ENCODE measurements around the gene ITPRIPL1. TPM values are rescaled to one million over a fixed set of nuclear protein-coding genes. Genes with fewer than 3 reads are reported as not detected.

The ITPRIPL1 gene
- total and polyA plus RNA-seq, 10 donors, result 0.80 to 6.6 (median 3.6) TPM

- Histone ChIP-seq H3K4me1 (peaks cover 0 to 21% (median 12%) of the 10 kb centered on the region in 6 donors), H3K36me3 (peaks cover 0 to 96% (median 0%) of the 10 kb centered on the region in 6 donors), H3K4me3 (no peak overlapping the region), H3K27ac (peak overlapping the region in 7 of 8 donors; percentile 16 to 76 (median 58)), H3K9me3 (no peaks in the 10 kb centered on the region), H3K27me3 (replicated peaks in 1 of 7) (no peaks in the 10 kb centered on the region)
- no peak for TF ChIP-seq POLR2AphosphoS5 (IDR thresholded peaks at IDR 0.05)
- TF ChIP-seq CTCF (IDR thresholded peaks at IDR 0.05 in 8 of 11, conservative IDR thresholded peaks at IDR 0.05 in 3 of 11), result no peak
- TF ChIP-seq POLR2A (IDR thresholded peaks at IDR 0.05), result no peak
- DNase-seq, result no peak
- intact Hi-C loops (cut with DNase I; ENCODE audit: low total_unique reads), result no loop called here
- WGBS, 5 donors, result 52 to 71% (median 55%) methylated on average over 4 of the region's 4 CpGs
Measured at GRCh38 chr2:96353606-96354101, 28.5 kb downstream of the ITPRIPL1 start.

- peaks cover 0 to 21% (median 12%) of the 10 kb centered on the region in 6 donors for H3K4me1 ChIP-seq
- no peaks in the 10 kb centered on the region for H3K9me3 ChIP-seq
- peak overlapping the region in 2 of 8 donors; percentile 61 to 76 for H3K27ac ChIP-seq
- H3K27me3 ChIP-seq (replicated peaks in 1 of 7), result no peaks in the 10 kb centered on the region
- H3K36me3 ChIP-seq, result peaks cover 0 to 93% (median 0%) of the 10 kb centered on the region in 6 donors
- no peak for DNase-seq
- TF ChIP-seq POLR2A (IDR thresholded peaks at IDR 0.05) (no peak), CTCF (IDR thresholded peaks at IDR 0.05 in 8 of 11, conservative IDR thresholded peaks at IDR 0.05 in 3 of 11) (no peak), POLR2AphosphoS5 (IDR thresholded peaks at IDR 0.05) (no peak)
- 86 to 95% (median 90%) methylated on average over 4 of the region's 4 CpGs for WGBS, 5 donors
- no peak overlapping the region for H3K4me3 ChIP-seq
- intact Hi-C loops (cut with DNase I; ENCODE audit: low total_unique reads), result no loop called here
Measured at GRCh38 chr2:96354492-96354891, 29.4 kb downstream of the ITPRIPL1 start.

GRCh38 chr2:96356889-96357288 is 31.8 kb downstream of the ITPRIPL1 start:
- 85 to 91% (median 89%) methylated on average over 6 of the region's 6 CpGs for WGBS, 5 donors
- no peak overlapping the region for H3K4me3 ChIP-seq
- intact Hi-C loops (cut with DNase I; ENCODE audit: low total_unique reads), result no loop called here
- no peaks in the 10 kb centered on the region for H3K9me3 ChIP-seq
- no peaks in the 10 kb centered on the region for H3K27me3 ChIP-seq (replicated peaks in 1 of 7)
- peaks cover 0 to 21% (median 12%) of the 10 kb centered on the region in 6 donors for H3K4me1 ChIP-seq
- TF ChIP-seq CTCF (IDR thresholded peaks at IDR 0.05 in 8 of 11, conservative IDR thresholded peaks at IDR 0.05 in 3 of 11), result no peak
- no peak for TF ChIP-seq POLR2AphosphoS5 (IDR thresholded peaks at IDR 0.05)
- TF ChIP-seq POLR2A (IDR thresholded peaks at IDR 0.05), result no peak
- H3K36me3 ChIP-seq, result peaks cover 0 to 90% (median 0%) of the 10 kb centered on the region in 6 donors
- no peak overlapping the region for H3K27ac ChIP-seq
- no peak for DNase-seq

- no peak overlapping the region for H3K27ac ChIP-seq
- H3K27me3 ChIP-seq (replicated peaks in 1 of 7), result no peaks in the 10 kb centered on the region
- H3K9me3 ChIP-seq, result no peaks in the 10 kb centered on the region
- no peak for TF ChIP-seq POLR2AphosphoS5 (IDR thresholded peaks at IDR 0.05)
- TF ChIP-seq POLR2A (IDR thresholded peaks at IDR 0.05), result no peak
- peak in 5 of 11 experiments; percentile 7 to 49 (median 24) for TF ChIP-seq CTCF (IDR thresholded peaks at IDR 0.05 in 8 of 11, conservative IDR thresholded peaks at IDR 0.05 in 3 of 11)
- no peak overlapping the region for H3K4me3 ChIP-seq
- WGBS, 5 donors, result 47 to 85% (median 65%) methylated on average over 2 of the region's 2 CpGs
- peaks cover 0 to 90% (median 0%) of the 10 kb centered on the region in 6 donors for H3K36me3 ChIP-seq
- DNase-seq, result no peak
- intact Hi-C loops (cut with DNase I; ENCODE audit: low total_unique reads), result no loop called here
- H3K4me1 ChIP-seq, result peaks cover 0 to under 1% (median 0%) of the 10 kb centered on the region in 6 donors
Measured at GRCh38 chr2:96359310-96359709, 34.2 kb downstream of the ITPRIPL1 start.
